ENCODE results near the gene CCDC201. TPM values are rescaled to one million over a fixed set of nuclear protein-coding genes. Genes with fewer than 3 reads are reported as not detected.
A peak's percentile ranks its signal among the peaks of the same experiment; 100 is the strongest.

CCDC201 gene
- total RNA-seq = not detected in 2 replicates

GRCh38 chr7:45873035-45873354, at the start of gene CCDC201:
Gene CCDC201, minus strand, starts transcription at chr7:45873082. Its CDS starts 75 bp downstream, at chr7:45873007.
- no peak within 1 kb of the TSS for H3K4me3 ChIP-seq (ENCODE audit: low read depth, low read length)
- no peak for TF ChIP-seq CTCF (IDR thresholded peaks at IDR 0.05; ENCODE audit: insufficient read depth, low read depth, low read length)
- no peak for DNase-seq (ENCODE audit: low read depth)

GRCh38 chr7:45921699-45922519, 49.0 kb upstream of the CCDC201 start:
- peak; percentile 98 for TF ChIP-seq CTCF (IDR thresholded peaks at IDR 0.05; ENCODE audit: insufficient read depth, low read depth, low read length)
- H3K4me3 ChIP-seq (ENCODE audit: low read depth, low read length) = peak overlapping the region; percentile 87
- DNase-seq (ENCODE audit: low read depth) = peak; percentile 82

GRCh38 chr7:45921381-45921698, 48.5 kb upstream of the CCDC201 start:
- TF ChIP-seq CTCF (IDR thresholded peaks at IDR 0.05; ENCODE audit: insufficient read depth, low read depth, low read length) = no peak
- H3K4me3 ChIP-seq (ENCODE audit: low read depth, low read length) = peak overlapping the region; percentile 87
- no peak for DNase-seq (ENCODE audit: low read depth)

GRCh38 chr7:45920502-45921380, 47.9 kb upstream of the CCDC201 start, which contains the start of gene IGFBP3:
Gene IGFBP3, minus strand, starts transcription at chr7:45921272. Its CDS starts 132 bp downstream, at chr7:45921140.
- peak within 1 kb of the TSS; percentile 87 for H3K4me3 ChIP-seq (ENCODE audit: low read depth, low read length)
- no peak for TF ChIP-seq CTCF (IDR thresholded peaks at IDR 0.05; ENCODE audit: insufficient read depth, low read depth, low read length)
- DNase-seq (ENCODE audit: low read depth) = peak; percentile 63

- DNase-seq (ENCODE audit: low read depth) = no peak
- TF ChIP-seq CTCF (IDR thresholded peaks at IDR 0.05; ENCODE audit: insufficient read depth, low read depth, low read length) = no peak
- peak overlapping the region; percentile 87 for H3K4me3 ChIP-seq (ENCODE audit: low read depth, low read length)
Observed at GRCh38 chr7:45919993-45920459, 47.1 kb upstream of the CCDC201 start.

GRCh38 chr7:45919231-45919784, 46.4 kb upstream of the CCDC201 start:
- no peak for DNase-seq (ENCODE audit: low read depth)
- peak overlapping the region; percentile 87 for H3K4me3 ChIP-seq (ENCODE audit: low read depth, low read length)
- no peak for TF ChIP-seq CTCF (IDR thresholded peaks at IDR 0.05; ENCODE audit: insufficient read depth, low read depth, low read length)

All from fibroblast of villous mesenchyme (primary cell).